SK-N-SH (cell line): ENCODE measurements around the gene PKNOX2.

Source experiments
- EP300 ChIP-seq, 2 experiments: IDR thresholded peaks; 2 replicates each; pipeline versions ENCODE4 v1.4.0 to v1.6.1; 2012; ENCODE audit warnings: borderline replicate concordance in 1 of 2, low read depth in 1 of 2, low read length in 1 of 2
- FOXJ3 ChIP-seq: sonication (generic); formaldehyde crosslinking; IDR thresholded peaks from 2 replicates; pipeline ENCODE4 v1.5.1; 2020; ENCODE audit warnings: mild to moderate bottlenecking, missing genetic modification reagents
- GATA2 ChIP-seq: sonication (generic); formaldehyde crosslinking; IDR thresholded peaks from 2 replicates; pipeline ENCODE4 v1.5.0; 2020; ENCODE audit warnings: mild to moderate bottlenecking, missing genetic modification reagents
- JUND ChIP-seq: IDR thresholded peaks from 2 replicates; pipeline ENCODE4 v1.4.0; 2012
- NFIC ChIP-seq: IDR thresholded peaks from 2 replicates; pipeline ENCODE4 v1.4.0; 2012; ENCODE audit warnings: borderline replicate concordance
- RAD21 ChIP-seq: IDR thresholded peaks from 2 replicates; pipeline ENCODE4 v1.6.1; 2012; ENCODE audit warnings: mild to moderate bottlenecking, low read length
- RXRA ChIP-seq: IDR thresholded peaks from 2 replicates; pipeline ENCODE4 v1.4.0; 2012; ENCODE audit warnings: low read depth, mild to moderate bottlenecking, borderline replicate concordance
- TCF12 ChIP-seq: IDR thresholded peaks from 2 replicates; pipeline ENCODE4 v1.4.0; 2012
- USF2 ChIP-seq: fragments of 150-350 bp; IDR thresholded peaks from 2 replicates; pipeline ENCODE4 v1.6.1; 2017; ENCODE audit warnings: antibody characterized with exemption, low read length, low read depth, borderline replicate concordance
- TF ChIP-seq, protein P1 (sequence below): fragments of 200-600 bp; sonication (generic); IDR thresholded peaks from 2 replicates; pipeline ENCODE4 v1.6.1; 2017; ENCODE audit warnings: antibody characterized with exemption, mild to moderate bottlenecking, moderate library complexity
- TF ChIP-seq, protein P2 (sequence below): IDR thresholded peaks from 2 replicates; pipeline ENCODE4 v1.4.0; 2012; ENCODE audit warnings: low read depth

DNA sequence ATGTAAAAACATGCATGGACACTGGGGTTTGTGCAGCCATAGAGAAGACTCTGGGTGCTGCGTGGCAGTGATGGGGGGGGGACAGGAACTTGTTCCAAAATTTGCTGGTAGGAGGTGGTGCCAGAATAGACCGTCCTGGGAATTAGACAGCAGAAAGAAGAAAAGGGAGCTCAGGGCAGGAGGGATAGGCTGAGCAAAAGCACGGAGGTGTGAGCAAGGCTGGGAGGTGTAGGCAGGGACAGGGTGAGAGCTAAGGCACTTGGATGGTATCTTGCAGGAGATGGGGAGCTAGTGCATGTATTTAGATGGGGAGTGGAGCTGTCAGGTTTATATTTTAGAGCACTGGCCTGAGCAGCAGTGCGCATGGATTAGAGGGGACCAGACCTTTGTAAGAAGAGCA lies 53.8 kb downstream of the PKNOX2 start:
- TF ChIP-seq, protein P1, sequence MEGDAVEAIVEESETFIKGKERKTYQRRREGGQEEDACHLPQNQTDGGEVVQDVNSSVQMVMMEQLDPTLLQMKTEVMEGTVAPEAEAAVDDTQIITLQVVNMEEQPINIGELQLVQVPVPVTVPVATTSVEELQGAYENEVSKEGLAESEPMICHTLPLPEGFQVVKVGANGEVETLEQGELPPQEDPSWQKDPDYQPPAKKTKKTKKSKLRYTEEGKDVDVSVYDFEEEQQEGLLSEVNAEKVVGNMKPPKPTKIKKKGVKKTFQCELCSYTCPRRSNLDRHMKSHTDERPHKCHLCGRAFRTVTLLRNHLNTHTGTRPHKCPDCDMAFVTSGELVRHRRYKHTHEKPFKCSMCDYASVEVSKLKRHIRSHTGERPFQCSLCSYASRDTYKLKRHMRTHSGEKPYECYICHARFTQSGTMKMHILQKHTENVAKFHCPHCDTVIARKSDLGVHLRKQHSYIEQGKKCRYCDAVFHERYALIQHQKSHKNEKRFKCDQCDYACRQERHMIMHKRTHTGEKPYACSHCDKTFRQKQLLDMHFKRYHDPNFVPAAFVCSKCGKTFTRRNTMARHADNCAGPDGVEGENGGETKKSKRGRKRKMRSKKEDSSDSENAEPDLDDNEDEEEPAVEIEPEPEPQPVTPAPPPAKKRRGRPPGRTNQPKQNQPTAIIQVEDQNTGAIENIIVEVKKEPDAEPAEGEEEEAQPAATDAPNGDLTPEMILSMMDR, result no peak
- no peak for TF ChIP-seq RAD21
- no peak for TF ChIP-seq GATA2 (CRISPR knock-in tag)
- TF ChIP-seq USF2, result no peak
- no peak for TF ChIP-seq RXRA
- TF ChIP-seq, protein P2, sequence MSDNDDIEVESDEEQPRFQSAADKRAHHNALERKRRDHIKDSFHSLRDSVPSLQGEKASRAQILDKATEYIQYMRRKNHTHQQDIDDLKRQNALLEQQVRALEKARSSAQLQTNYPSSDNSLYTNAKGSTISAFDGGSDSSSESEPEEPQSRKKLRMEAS, result no peak
- TF ChIP-seq NFIC, result no peak
- TF ChIP-seq JUND, result no peak
- no peak for TF ChIP-seq FOXJ3
- no peak for TF ChIP-seq EP300 (IDR thresholded peaks at IDR 0.05; ENCODE audit: borderline replicate concordance in 1 of 2, low read depth in 1 of 2, low read length in 1 of 2)
- TF ChIP-seq TCF12, result no peak
